Parathyroid adenoma (tissue), 2 donors: ENCODE results near the gene NR3C2.

Experiments used
- H2AFZ ChIP-seq: fragments of 300-600 bp; sonication (generic); one replicate; pipeline ENCODE4 v1.7.0; 2017; ENCODE audit warnings: antibody characterized with exemption, mild to moderate bottlenecking
- H3K27ac ChIP-seq: fragments of 300-600 bp; sonication (generic); one replicate; pipeline ENCODE4 v1.7.0; 2017
- H3K27me3 ChIP-seq: fragments of 300-600 bp; sonication (generic); one replicate; pipeline ENCODE4 v1.7.0; 2017; ENCODE audit warnings: low read length; ENCODE audit not compliant: control insufficient read depth, insufficient read depth
- H3K36me3 ChIP-seq: fragments of 300-600 bp; sonication (generic); one replicate; pipeline ENCODE4 v1.7.0; 2017; ENCODE audit warnings: low read length; ENCODE audit not compliant: control insufficient read depth, insufficient read depth
- H3K4me1 ChIP-seq: fragments of 300-600 bp; sonication (generic); one replicate; pipeline ENCODE4 v1.7.0; 2017; ENCODE audit warnings: control low read depth
- H3K4me2 ChIP-seq: fragments of 300-600 bp; sonication (generic); one replicate; pipeline ENCODE4 v1.7.0; 2017; ENCODE audit warnings: low read length
- H3K4me3 ChIP-seq: fragments of 300-600 bp; sonication (generic); one replicate; pipeline ENCODE4 v1.7.0; 2017; ENCODE audit warnings: low read depth, low read length
- H3K79me2 ChIP-seq: fragments of 300-600 bp; sonication (generic); one replicate; pipeline ENCODE4 v1.7.0; 2017; ENCODE audit warnings: control low read depth
- H3K9ac ChIP-seq: fragments of 300-600 bp; sonication (generic); one replicate; pipeline ENCODE4 v1.7.0; 2017; ENCODE audit warnings: mild to moderate bottlenecking
- H3K9me3 ChIP-seq: fragments of 300-600 bp; sonication (generic); one replicate; pipeline ENCODE4 v1.7.0; 2017; ENCODE audit warnings: low read length; ENCODE audit not compliant: control insufficient read depth
- TF ChIP-seq, protein P1 (sequence below): fragments of 300-600 bp; sonication (generic); IDR thresholded peaks from one replicate; pipeline ENCODE4 v1.7.0; 2017; ENCODE audit warnings: antibody characterized with exemption, mild to moderate bottlenecking
- donor health status: primary hyperparathyroidism.

Gene NR3C2

DNA sequence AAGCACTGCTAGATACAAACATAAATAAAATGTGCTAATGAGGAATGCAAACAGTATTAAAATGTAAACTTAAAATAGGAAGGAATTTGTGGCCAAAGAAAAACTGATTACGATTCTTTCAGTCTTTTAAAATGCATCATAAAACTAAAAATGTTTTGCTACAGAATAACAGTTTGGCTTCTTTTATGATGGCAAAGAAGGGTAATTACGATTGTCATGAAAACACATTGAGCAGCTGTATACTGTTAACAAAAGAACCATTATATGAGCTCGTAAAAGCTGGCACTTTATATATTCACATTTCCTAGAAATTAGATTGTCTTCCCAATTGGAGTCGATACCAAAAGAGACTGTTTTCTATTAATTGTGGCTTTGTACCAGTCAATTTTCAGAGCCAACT, 290.4 kb downstream of the NR3C2 start:
- H3K27me3 ChIP-seq, result no peaks in the 10 kb centered on the region
- H3K4me2 ChIP-seq, result no peak overlapping the region
- no peaks in the 10 kb centered on the region for H3K79me2 ChIP-seq
- TF ChIP-seq, protein P1, sequence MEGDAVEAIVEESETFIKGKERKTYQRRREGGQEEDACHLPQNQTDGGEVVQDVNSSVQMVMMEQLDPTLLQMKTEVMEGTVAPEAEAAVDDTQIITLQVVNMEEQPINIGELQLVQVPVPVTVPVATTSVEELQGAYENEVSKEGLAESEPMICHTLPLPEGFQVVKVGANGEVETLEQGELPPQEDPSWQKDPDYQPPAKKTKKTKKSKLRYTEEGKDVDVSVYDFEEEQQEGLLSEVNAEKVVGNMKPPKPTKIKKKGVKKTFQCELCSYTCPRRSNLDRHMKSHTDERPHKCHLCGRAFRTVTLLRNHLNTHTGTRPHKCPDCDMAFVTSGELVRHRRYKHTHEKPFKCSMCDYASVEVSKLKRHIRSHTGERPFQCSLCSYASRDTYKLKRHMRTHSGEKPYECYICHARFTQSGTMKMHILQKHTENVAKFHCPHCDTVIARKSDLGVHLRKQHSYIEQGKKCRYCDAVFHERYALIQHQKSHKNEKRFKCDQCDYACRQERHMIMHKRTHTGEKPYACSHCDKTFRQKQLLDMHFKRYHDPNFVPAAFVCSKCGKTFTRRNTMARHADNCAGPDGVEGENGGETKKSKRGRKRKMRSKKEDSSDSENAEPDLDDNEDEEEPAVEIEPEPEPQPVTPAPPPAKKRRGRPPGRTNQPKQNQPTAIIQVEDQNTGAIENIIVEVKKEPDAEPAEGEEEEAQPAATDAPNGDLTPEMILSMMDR, result no peak
- no peak overlapping the region for H3K27ac ChIP-seq
- H3K4me3 ChIP-seq, result no peak overlapping the region
- H3K9ac ChIP-seq, result no peak overlapping the region
- H2AFZ ChIP-seq, result no peak overlapping the region
- H3K4me1 ChIP-seq, result no peaks in the 10 kb centered on the region
- no peaks in the 10 kb centered on the region for H3K9me3 ChIP-seq
- H3K36me3 ChIP-seq, result no peaks in the 10 kb centered on the region

DNA sequence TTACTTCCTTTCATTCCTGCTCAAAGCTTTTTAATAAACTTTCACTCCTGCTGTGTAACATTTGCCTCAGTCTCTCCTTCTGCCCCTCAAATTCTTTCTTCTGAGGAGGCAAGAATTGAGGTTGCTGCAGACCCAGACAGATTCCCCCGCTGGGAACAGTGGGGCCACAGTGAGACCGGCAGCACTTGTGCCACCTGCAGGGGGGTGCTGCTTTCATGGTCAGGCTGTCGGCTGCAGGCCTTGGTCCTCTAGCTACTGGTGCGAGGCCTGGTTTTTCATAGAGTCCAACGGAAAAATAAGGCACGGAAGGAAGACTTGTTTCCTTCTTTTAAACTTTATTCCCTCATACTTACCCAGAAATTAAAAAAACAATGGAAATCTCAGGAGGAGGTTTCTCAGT, 296.7 kb downstream of the NR3C2 start:
- no peaks in the 10 kb centered on the region for H3K27me3 ChIP-seq
- no peak overlapping the region for H3K4me3 ChIP-seq
- TF ChIP-seq, protein P1, result no peak
- H3K79me2 ChIP-seq, result no peaks in the 10 kb centered on the region
- no peak overlapping the region for H2AFZ ChIP-seq
- H3K36me3 ChIP-seq, result no peaks in the 10 kb centered on the region
- H3K27ac ChIP-seq, result no peak overlapping the region
- H3K4me1 ChIP-seq, result no peaks in the 10 kb centered on the region
- H3K9ac ChIP-seq, result no peak overlapping the region
- H3K9me3 ChIP-seq, result no peaks in the 10 kb centered on the region
- H3K4me2 ChIP-seq, result no peak overlapping the region

DNA sequence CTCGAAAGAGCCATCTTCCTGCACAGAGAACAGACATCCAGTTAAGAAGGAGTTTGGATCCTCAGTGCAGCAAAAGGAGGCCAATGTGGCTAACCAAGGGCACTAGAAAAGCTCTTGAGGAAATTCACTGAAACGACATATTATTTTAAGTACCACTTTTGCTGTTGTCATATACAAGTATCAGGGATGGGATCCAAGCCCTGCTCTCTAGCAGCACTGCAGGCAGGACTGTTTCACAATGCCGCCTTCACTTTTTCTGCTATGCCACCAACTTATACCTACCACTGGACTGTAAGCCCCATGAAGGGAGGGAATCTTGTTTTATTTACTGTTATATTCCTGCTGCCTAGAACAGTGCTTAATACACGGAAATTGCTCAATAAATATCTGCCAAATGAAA, 299.0 kb downstream of the NR3C2 start:
- Histone ChIP-seq H3K27ac (no peak overlapping the region), H3K4me3 (no peak overlapping the region), H3K4me2 (no peak overlapping the region), H3K79me2 (no peaks in the 10 kb centered on the region), H3K36me3 (no peaks in the 10 kb centered on the region), H3K27me3 (no peaks in the 10 kb centered on the region), H2AFZ (no peak overlapping the region), H3K9ac (no peak overlapping the region), H3K4me1 (no peaks in the 10 kb centered on the region), H3K9me3 (no peaks in the 10 kb centered on the region)
- TF ChIP-seq, protein P1, result no peak

DNA sequence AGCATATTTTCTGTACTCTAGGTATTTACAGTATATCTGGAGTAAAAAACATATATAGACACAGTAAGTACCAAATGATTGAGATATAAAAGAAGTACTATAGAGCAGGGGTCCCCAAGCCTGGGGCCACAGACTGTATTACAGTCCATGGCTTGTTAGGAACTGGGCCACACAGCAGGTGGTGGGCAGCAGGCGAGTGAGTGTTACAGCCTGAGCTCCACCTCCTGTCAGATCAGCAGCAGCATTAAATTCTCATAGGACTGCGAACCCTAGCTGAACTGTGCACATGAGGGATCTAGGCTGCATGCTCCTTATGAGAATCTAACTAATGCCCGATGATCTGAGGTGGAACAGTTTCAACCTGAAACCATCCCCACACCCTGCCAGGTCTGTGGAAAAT, 300.7 kb downstream of the NR3C2 start:
- Histone ChIP-seq H2AFZ (no peak overlapping the region), H3K27ac (no peak overlapping the region), H3K4me2 (no peak overlapping the region), H3K36me3 (no peaks in the 10 kb centered on the region), H3K9me3 (no peaks in the 10 kb centered on the region), H3K79me2 (no peaks in the 10 kb centered on the region), H3K4me1 (no peaks in the 10 kb centered on the region), H3K4me3 (no peak overlapping the region), H3K9ac (no peak overlapping the region), H3K27me3 (no peaks in the 10 kb centered on the region)
- TF ChIP-seq, protein P1, result no peak

DNA sequence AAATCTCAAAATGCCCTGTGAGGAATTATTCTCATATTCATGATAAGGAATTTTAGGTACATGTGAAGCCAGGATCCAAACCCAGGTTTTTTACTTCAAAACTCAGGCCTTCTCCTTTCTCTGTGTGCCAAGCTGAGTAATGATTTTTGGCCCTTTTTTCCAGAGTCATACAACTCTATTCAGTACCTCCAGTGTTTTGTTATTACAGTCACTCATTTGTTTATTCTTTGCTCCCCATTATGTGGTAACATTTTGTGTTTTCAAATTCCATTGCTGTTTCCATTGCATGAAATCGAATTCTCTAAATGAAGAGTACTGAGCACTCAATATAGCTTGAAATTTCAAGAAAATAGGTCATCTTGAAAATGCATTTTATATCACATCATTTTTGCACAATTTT, 315.4 kb downstream of the NR3C2 start:
- Histone ChIP-seq H3K79me2 (peaks cover 2% of the 10 kb centered on the region), H3K4me3 (no peak overlapping the region), H2AFZ (no peak overlapping the region), H3K27me3 (no peaks in the 10 kb centered on the region), H3K9me3 (no peaks in the 10 kb centered on the region), H3K9ac (no peak overlapping the region), H3K27ac (no peak overlapping the region), H3K4me2 (no peak overlapping the region), H3K36me3 (no peaks in the 10 kb centered on the region), H3K4me1 (no peaks in the 10 kb centered on the region)
- TF ChIP-seq, protein P1, result no peak
